GM18511 (cell line): ENCODE data around the gene VWF.

ENCODE experiments used
- ATAC-seq: cut with Tn5 transposase; IDR thresholded peaks from one replicate; pipeline ENCODE4 v1.9.1; 2021; ENCODE audit warnings: mild to moderate bottlenecking, moderate library complexity; ENCODE audit not compliant: unreplicated experiment

The VWF gene

DNA sequence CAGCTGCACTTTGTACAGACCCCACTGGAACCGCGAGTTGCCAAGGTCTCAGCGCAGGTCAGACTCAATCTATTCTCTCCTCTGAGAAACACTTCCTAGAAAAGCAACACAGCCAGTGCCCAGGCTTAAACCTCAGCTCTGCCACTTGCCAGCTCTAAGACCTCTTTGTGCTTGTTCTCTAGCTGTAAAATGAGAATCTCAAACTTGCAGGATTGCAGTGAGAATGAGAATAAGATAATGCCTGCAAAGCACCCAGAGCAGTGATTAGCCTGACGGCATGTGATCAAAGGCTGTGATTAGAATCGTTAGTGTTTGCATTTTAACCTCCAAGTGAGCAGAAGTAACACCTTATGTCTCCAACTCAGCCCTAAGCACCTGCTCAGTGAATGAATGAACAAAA, 200.7 kb downstream of the VWF start:
- ATAC-seq: no peak

- ATAC-seq: no peak
These were observed 201.3 kb downstream of the VWF start for GRCh38 chr12:5923043-5923605.

GRCh38 chr12:5921966-5922899, 202.2 kb downstream of the VWF start:
- ATAC-seq: no peak

DNA sequence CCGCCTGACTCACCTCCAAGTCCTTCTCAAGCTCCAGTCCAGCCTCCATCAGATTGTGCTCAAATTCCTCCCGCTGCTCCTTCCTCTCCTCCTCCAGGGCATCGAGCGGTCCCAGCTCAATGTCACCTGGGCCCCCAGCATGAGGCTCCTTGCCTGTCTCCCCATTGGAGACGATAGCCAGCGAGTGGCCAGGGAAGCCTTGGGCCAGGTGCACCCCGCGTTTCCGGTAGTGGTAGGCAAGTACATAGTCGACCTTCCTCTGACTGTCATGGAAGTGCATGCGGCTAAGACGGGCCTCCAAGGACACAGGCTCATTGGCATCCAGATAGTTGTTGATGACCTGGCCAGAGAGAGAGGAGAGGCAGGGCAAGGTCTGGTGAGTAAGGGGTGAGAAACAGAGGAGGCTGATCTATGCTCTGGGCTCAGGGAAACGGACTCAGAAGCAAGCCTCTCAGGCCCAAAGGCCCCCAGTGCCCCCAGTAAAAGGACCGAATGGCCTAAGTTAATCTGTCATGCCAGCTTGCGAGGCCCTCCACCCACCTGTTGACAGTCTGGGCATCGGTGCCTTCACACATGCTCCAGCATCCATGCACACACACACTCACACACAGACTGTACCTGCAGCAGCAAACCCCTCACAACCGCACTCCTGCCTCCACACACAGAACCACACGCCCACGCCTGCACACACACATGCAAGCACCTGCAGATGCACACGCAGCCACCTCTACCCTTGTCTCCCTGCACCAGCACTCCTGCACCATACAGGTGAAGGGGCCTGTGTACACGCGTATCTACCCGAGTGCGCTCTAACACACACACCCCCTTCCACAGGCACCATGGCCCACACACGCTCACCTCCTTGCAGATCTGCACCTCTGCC, 203.2 kb downstream of the VWF start:
- ATAC-seq: no peak

DNA sequence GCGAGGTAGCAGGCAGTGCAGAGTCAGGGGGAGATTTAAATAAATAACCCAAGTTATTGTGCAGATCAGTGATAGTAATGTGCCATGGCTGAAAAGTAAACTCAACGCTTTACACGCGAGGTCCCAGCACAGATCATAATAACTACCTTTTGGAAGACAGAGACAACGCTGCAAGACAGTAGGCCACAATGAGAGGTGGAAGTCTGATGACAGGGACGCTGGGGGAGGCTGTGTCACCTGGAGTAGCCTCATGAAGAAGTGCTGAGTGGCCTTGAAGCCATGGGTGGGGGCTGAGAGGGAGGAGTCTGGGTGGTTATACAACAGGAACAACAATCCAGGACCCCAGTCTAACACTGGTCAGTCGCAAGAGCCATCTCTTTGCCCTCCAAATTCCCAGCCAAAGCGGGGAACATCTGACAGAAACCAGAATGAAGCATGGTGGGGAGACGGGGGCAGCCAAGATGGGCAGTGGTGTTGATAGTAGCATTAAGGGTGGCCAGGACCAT, 207.6 kb downstream of the VWF start:
- no peak for ATAC-seq

- ATAC-seq: no peak
These were observed 209.0 kb downstream of the VWF start for GRCh38 chr12:5915511-5915910.

GRCh38 chr12:5914387-5915149, 209.9 kb downstream of the VWF start:
- ATAC-seq: no peak

DNA sequence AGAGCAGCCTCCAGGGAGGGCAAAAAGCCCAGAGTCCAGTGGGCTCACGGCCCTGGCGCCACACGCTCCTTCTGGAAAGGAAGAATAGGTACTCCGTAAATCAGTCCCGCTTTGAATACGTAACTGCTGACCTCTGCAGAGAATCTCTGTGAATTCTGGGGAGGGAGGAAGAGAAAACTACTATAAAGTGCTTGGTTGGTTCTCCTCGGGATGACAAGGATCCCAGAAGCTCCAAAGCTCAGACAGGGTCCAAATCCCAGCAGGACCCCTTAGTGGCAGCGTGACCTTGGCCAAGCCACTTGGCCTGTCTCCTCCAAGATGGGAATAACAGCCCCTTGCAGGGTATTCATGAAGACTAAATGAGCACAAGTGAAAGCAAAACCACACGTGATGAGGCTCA, 211.1 kb downstream of the VWF start:
- ATAC-seq: no peak

GRCh38 chr12:5912437-5913334, 211.8 kb downstream of the VWF start:
- no peak for ATAC-seq

DNA sequence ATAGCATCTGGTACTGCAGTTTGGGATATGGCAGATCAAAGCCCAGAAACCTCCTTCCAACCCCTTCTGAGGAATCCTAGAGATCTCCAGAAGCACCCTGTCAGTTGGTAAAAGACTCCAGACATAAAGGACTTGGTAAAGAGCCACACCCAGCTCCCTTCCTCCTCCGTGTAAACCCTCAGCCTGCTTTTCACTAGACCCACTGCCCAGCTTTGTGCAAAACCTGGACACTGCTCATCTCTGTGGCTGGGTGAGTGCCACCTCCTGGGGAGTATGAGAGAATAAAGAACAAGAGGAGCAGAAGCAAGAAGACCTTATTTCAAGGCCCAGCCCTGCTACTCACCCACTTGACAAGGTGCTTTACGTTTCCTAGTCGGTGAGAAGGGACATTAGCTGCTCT, 212.5 kb downstream of the VWF start:
- ATAC-seq: no peak

DNA sequence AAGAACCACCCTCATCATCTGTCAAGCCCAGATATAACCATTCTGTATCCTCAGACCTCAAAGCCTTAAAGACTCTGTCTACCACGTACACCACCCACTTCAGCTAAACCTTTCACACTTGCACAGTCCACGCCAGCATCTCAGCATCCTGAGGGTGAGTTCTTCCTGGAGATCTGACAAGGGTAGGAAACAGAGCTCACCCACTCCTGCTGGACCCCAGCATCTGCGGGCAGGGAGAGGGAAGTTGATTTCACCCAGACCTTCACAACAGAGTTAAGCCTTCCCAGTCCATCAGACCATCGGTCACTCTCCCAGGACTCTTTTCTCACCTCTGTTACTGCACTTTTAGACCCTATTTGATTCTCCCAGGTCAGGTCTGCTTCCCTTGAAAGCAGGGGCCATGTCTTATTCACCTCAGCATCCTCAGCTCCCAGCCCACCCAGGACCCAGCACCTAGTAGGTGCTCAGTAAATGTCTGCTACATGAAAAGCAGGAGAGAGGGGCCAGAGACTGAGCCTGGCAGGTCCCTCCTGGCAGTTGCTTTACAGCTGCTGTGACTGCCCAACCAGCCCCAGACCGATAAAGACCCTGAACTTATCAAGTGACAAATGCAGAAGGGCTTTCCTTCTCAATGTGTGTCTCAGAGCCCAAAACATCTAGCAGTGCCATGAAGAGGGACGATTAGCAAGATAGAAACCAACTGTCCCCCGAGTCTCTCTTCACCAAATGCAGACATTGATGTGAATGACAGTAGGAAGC, 213.5 kb downstream of the VWF start:
- no peak for ATAC-seq

DNA sequence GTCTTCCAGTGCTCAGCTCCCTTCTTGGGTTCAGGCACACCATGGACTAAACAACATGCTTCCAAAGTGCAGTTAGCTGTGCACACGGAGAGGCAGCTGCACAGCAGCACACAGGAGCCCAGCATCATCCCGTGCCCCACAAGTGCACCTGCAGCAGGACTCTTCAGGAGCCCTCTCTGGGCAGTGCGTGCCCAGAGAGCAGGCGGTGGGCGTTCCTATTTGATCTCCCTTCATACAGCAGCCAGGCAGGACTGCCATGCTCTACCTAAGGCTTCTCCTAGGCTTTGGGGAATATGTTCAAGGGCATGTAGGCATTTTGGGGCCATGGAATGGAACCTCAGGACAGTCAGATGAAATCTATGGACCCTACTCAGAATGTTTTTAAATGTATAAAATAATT, 214.9 kb downstream of the VWF start:
- ATAC-seq: no peak

- ATAC-seq: no peak
These were observed 216.2 kb downstream of the VWF start for GRCh38 chr12:5908251-5908650.

- ATAC-seq: no peak
These were observed 216.7 kb downstream of the VWF start for GRCh38 chr12:5907807-5908206.

GRCh38 chr12:5905757-5906156, 218.7 kb downstream of the VWF start:
- no peak for ATAC-seq

- no peak for ATAC-seq
These were observed 219.5 kb downstream of the VWF start for GRCh38 chr12:5904969-5905368.

- no peak for ATAC-seq
These were observed 220.0 kb downstream of the VWF start for GRCh38 chr12:5904441-5904840.

DNA sequence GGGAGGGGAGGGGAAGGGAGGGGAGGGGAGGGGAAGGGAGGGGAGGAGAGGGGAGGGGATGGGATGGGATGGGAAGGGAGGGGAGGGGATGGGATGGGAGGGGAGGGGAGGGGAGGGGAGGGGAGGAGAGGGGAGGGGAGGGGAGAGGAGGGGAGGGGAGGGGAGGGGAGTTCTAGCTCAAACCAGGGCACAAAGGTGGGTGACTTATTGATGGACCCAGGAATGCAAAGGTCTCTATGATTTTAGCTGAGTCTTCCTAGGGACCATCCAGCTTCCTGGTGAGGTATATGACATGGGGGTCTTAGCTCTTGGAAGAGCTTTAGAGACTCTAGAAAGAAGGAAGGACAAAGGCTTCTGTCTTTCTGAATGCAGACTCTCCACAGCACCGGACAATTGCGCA, 221.7 kb downstream of the VWF start:
- no peak for ATAC-seq

DNA sequence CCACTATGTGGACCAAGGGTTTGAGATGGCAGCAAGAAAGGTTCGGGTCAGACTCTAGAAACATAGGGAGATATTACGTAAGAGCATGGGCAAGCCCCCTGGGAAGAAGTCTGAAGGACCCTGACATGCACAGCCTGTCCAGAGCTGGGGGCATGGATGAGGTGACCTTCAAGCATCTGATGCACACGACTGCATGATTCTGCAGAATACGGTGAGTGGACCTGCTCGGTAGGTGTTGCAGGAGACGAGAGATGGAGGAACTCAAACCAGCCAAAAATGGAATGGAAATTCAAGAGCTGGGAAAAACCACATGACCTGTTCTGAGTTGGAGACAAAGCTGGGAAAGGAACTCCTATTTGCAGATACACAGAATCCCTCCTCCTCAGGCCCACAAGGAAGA, 223.1 kb downstream of the VWF start:
- no peak for ATAC-seq
